ENCODE measurements around the gene AMT.

DNA sequence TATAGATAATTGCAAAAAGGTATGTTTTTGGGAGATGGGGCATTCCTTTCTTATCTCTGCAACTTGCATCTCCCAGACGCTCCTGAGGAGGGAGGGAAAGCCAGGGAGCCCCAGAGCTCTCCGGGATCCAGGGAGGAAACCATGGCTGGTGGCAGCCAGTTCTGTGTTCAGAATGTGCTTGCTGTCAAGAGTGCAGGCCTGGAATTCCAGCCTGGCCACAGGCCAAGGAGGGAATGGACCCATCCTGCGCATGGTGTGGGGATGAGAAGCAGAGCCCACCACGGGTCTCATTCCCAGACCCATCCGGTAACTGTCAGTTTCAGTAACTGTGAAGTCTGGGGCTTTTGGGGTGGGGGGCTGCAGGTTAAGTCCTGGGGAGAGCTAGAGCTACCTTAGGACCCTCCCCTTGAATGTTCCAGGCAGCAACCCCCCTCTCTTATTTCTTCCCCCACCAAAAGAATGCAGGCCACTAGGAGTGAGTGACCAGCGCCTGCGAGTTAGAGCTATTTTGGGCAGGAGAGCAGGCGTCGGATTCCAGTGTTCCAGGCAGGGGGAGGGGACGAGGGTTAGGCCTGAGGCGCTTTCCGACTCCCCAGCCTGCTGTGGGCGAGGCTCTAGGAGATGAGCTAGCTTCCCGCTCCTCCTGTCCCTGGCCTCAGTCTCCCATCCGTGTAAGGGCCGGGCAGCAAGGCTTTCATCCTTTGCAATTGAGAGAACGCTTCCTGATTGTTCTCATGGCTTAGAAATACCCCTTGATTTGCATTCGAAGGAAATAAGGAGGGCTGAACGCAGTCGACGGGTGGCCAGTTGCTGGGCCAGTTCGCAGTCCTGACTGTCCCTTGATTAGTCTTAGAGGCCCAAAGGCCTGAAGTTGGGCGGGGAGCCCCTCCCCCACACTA, 47.0 kb upstream of the AMT start:
- TF ChIP-seq, protein P1, sequence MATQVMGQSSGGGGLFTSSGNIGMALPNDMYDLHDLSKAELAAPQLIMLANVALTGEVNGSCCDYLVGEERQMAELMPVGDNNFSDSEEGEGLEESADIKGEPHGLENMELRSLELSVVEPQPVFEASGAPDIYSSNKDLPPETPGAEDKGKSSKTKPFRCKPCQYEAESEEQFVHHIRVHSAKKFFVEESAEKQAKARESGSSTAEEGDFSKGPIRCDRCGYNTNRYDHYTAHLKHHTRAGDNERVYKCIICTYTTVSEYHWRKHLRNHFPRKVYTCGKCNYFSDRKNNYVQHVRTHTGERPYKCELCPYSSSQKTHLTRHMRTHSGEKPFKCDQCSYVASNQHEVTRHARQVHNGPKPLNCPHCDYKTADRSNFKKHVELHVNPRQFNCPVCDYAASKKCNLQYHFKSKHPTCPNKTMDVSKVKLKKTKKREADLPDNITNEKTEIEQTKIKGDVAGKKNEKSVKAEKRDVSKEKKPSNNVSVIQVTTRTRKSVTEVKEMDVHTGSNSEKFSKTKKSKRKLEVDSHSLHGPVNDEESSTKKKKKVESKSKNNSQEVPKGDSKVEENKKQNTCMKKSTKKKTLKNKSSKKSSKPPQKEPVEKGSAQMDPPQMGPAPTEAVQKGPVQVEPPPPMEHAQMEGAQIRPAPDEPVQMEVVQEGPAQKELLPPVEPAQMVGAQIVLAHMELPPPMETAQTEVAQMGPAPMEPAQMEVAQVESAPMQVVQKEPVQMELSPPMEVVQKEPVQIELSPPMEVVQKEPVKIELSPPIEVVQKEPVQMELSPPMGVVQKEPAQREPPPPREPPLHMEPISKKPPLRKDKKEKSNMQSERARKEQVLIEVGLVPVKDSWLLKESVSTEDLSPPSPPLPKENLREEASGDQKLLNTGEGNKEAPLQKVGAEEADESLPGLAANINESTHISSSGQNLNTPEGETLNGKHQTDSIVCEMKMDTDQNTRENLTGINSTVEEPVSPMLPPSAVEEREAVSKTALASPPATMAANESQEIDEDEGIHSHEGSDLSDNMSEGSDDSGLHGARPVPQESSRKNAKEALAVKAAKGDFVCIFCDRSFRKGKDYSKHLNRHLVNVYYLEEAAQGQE (IDR thresholded peaks at IDR 0.05; ENCODE audit: insufficient read depth in 1 of 2, low read depth in 2 of 2, low read length in 2 of 2): no peak
- TF ChIP-seq TAF1 (IDR thresholded peaks at IDR 0.05; ENCODE audit: borderline replicate concordance, insufficient read depth, low read length): 0 out of 2 replicates have a peak, but pooled peaks have one; percentile 49
- TF ChIP-seq POLR2AphosphoS5 (IDR thresholded peaks at IDR 0.05; ENCODE audit: low read depth, low read length): 0 out of 2 replicates have a peak, but pooled peaks have one; percentile 45

All from PFSK-1 (cell line).